HK-2 (cell line): Measurements from ENCODE around the gene EIPR1.
A peak's percentile ranks its signal among the peaks of the same experiment; 100 is the strongest.
"Not testable (repeated sequence)": the region's sequence is repeated elsewhere in the genome, so short reads cannot be mapped to it uniquely, and the experiment has no call there.

Experiments
- DNase-seq: peaks from one replicate; pipeline ENCODE4 v3.0.0-alpha.2; 2018; ENCODE audit not compliant: unreplicated experiment

EIPR1 gene

GRCh38 chr2:3403587-3404334, 26.1 kb upstream of the EIPR1 start:
- no peak for DNase-seq

GRCh38 chr2:3399829-3400228, 22.2 kb upstream of the EIPR1 start:
- DNase-seq = no peak

DNA sequence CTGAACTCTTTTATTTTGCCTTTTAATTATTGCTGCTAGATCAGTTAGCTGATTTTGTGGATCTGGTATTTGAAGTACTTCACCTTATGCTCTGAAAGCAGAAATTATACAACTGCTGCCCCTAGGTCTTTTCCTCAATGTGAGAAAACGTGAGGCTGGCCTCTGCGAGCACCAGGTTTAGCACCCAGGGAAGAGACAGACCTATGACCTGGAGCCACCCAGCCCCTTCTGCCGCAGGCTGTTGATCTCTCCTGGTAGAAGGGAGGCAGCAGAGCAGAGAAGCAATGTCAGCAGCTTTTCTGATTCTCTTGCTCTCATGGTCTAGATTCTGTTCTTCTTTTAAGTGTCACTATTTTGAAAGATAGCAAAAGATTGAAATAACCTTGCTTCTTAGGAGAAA, 21.8 kb upstream of the EIPR1 start:
- no peak for DNase-seq

DNA sequence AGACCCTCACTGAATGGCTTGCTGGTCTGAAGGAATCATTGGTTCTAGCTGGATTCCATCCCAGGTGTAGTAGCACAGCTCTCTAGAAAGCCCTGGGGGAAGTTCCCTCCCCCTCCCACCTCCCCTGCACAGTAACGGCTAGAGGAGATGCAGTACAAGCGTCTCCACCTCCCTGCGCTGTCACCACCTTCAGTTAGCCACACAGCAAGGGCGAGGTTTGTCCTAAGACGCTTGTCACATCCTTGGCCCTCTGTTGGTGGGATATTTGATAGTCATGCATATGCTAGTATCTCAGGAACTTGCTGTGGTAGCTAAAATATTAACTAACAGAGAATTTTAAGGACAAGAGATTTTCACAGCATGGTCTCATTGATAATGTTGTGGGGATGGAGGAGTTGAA, 21.2 kb upstream of the EIPR1 start:
- DNase-seq = no peak

GRCh38 chr2:3396920-3397559, 19.4 kb upstream of the EIPR1 start:
- no peak for DNase-seq

- DNase-seq = no peak
Observed at GRCh38 chr2:3392216-3392615, 14.6 kb upstream of the EIPR1 start.

DNA sequence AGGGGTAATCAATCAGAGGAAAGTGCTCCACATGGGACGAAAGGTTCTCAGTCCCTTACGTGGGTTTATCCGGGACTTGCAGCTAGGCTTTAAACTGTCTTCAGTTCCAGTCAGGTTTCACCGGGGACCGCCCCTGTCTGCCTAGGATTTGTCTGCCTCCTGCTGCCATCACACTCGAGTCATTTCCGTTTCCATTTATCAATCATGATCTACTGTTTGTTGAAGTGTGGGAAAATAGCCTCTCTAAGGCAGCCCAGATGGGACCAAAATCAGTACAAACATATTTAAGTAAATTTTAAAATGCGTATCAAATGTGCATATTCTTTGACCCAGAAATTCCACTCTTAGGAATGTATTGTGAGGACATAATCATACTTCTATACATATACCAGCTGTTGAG, 12.4 kb upstream of the EIPR1 start:
- no peak for DNase-seq

GRCh38 chr2:3389193-3389592, 11.6 kb upstream of the EIPR1 start:
- no peak for DNase-seq

DNA sequence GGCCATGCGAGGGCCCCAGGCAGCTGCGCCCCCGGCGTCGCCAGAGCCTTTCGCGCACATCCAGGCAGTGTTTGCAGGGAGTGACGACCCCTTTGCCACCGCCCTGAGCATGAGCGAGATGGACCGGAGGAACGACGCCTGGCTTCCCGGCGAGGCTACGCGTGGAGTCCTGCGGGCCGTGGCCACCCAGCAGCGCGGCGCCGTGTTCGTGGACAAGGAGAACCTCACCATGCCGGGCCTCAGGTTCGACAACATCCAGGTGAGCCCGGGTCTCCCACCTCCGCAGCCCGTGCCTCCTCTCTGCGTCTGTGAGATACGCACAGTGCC, 10.8 kb upstream of the EIPR1 start:
- no peak for DNase-seq

- no peak for DNase-seq
Observed at GRCh38 chr2:3387644-3388411, 10.2 kb upstream of the EIPR1 start.

DNA sequence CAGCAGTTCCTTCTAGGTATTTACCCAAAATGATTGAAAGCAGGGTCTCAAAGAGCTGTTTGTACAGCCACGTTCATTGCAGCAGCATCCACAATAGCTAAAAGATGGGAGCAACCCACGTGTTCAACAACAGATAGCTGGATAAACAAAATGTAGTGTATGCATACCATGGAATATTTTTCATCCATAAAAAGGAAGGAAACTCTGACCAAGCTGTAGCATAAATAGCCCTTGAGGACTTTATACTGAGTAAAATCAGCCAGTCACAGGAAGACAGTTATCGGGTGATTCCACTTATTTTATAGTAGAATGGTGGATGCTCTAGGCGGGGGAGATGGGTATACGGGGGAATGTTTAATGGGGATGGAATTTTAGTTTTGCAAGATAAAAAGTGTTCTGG, 9.4 kb upstream of the EIPR1 start:
- DNase-seq = no peak

DNA sequence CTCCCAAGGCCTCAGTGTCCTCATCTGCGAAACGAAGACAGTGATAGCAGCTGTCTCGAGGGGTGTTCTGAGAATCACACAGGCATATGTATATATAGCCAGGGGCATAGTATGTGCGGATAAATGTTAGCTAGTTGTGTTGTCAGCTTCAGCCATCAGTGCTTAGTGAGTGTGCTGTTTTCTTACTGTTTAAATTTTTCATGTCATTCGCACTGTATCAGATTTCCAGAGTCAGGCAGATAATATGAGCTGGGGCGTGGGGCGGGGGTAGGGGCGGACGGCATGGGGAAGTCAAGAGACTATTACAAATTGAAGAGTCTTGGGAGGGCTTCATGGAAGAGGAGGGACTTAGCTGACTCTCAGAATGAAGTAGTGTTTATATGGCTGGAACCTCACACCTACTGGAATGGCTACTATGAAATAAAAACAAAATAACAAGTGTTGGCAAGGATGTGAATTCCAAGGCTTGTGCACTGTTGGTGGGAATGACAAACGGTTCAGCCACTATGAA, 8.9 kb upstream of the EIPR1 start:
- DNase-seq = no peak

- peak; percentile 92 for DNase-seq
Observed at GRCh38 chr2:3379647-3380534, 2.3 kb upstream of the EIPR1 start, which contains the start of gene TRAPPC12. TSS of gene TRAPPC12 (plus strand) at chr2:3379694. CDS start at chr2:3387624, 7,930 bp downstream.

DNA sequence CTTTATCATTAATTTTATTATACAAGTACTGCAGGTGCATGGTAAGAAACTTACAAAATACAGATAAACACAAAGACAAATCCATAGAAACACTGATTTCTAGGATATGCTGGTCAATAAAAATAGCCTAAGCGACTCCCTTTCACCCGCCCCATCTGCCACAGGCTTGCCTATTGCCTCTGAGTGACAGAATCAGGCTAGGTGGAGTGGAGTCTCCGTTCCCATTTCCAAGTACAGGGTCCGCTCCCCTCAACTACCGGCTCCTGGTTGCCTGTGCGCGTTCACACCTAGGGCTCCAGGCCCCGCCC, 1.7 kb upstream of the EIPR1 start:
- no peak for DNase-seq

DNA sequence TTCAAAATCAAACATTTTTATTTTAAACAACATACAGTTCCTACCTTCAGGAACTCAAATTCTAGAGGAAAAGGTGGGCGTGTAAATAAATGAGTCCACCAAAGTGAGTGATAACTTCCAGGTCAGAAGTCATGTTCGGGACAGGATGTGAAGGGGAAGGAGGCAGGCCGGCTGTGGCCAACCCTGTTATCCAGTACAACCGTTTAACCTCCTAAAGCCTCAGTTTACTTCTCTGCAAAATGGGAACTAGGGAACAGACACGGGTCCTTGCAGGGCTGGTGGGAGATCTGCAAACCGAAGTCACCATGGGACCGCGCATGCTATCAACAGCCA, 373 bp downstream of the EIPR1 start:
- DNase-seq = no peak

GRCh38 chr2:3376821-3377220, 797 bp downstream of the EIPR1 start:
- no peak for DNase-seq

DNA sequence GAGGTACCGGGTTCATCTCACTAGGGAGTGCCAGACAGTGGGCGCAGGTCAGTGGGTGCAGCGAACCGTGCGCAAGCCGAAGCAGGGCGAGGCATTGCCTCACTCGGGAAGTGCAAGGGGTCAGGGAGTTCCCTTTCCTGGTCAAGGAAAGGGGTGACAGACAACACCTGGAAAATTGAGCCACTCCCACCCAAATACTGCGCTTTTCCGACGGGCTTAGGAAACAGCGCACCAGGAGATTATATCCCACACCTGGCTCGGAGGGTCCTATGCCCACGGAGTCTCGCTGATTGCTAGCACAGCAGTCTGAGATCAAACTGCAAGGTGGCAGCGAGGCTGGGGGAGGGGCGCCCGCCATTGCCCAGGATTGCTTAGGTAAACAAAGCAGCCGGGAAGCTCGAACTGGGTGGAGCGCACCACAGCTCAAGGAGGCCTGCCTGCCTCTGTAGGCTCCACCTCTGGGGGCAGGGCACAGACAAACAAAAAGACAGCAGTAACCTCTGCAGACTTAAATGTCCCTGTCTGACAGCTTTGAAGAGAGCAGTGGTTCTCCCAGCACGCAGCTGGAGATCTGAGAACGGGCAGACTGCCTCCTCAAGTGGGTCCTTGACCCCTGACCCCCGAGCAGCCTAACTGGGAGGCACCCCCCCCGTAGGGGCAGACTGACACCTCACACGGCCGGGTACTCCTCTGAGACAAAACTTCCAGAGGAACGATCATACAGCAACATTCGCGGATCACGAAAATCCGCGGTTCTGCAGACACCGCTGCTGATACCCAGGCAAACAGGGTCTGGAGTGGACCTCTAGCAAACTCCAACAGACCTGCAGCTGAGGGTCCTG, 8.1 kb downstream of the EIPR1 start:
- DNase-seq = not testable (repeated sequence)

GRCh38 chr2:3368261-3368722, 9.3 kb downstream of the EIPR1 start:
- DNase-seq = no peak

DNA sequence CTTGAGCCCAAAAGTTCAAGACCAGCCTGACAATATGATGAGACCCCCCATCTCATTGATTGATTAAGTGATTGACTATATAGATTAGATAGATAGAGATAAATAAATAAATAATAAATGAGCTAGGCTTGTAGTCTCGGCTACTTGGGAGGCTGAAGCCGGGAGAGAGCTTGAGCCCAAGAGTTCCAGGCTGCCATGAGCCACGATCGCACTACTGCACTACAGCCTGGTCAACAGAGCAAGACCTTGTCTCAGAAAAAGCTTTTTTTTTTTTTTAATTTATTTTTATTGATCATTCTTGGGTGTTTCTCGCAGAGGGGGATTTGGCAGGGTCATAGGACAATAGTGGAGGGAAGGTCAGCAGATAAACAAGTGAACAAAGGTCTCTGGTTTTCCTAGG, 12.4 kb downstream of the EIPR1 start:
- DNase-seq = no peak

DNA sequence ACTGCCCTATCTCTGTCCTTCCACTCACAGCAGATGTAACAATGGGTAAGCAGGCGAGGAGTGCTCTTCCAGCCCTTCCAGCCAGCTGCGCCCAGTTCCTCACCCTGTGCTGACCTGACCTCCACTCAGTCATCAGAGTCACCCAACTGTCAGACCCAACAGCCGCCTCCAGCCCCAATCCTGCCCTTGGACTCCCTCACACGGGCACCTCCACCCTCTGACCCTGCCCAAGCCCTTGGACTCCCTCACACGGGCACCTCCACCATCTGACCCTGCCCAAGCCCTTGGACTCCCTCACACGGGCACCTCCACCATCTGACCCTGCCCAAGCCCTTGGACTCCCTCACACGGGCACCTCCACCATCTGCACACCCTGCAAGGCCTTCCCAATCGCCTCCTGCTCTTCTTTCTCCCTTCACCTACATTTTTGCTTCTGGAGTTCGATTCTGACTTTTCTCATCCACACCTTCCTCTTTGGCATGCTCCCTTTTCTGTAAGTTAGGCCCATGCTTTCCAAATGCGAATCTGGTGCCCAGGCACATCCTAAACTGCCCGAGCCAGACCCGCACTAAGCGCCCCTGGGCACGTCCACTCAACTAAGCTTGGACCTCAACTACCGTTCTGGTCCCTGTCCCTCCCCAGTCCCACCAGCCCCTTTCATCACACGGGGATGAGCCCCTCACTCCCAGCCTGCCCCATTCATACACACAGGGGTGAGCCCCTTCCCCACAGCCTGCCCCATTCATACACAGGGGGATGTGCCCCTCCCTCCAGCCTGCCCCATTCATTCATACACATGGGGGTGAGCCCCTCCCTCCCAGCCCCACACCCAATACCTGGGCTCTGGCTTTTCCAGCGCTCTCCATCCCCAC, 15.9 kb downstream of the EIPR1 start:
- no peak for DNase-seq
